Right lung (tissue), 10 donors: ENCODE data around the gene GIMAP2. TPM values are rescaled to one million over a fixed set of nuclear protein-coding genes. Genes with fewer than 3 reads are reported as not detected.
A peak's percentile ranks its signal among the peaks of the same experiment; 100 is the strongest.
"Not testable (repeated sequence)": the region's sequence is repeated elsewhere in the genome, so short reads cannot be mapped to it uniquely, and the experiment has no call there.

ENCODE experiments used
- DNase-seq, 2 donors: peaks; one replicate each; pipeline ENCODE4 v3.0.0-alpha.2; 2013
- long read RNA-seq, 8 donors: transcript quantifications; one replicate each; lab custom pipeline, GENCODE V29; 2026
- polyA plus RNA-seq, 5 donors: library from polyadenylated mRNA; unstranded; fragments of 120-200 nt; gene quantifications; one replicate each; pipeline versions ENCODE4 v1.2.1 to v1.2.3, GENCODE V29; 2013; ENCODE audit warnings: inconsistent platforms in 1 of 5, low replicate concordance in 1 of 5; ENCODE audit not compliant: insufficient read length in 5 of 5, insufficient read depth in 1 of 5

Gene GIMAP2
- polyA plus RNA-seq = 10 to 100 TPM; 16.1 to 26.3 (median 19.1) TPM
- long read RNA-seq, donor 1, transcript GIMAP2-201 (3 exons, 1,449 nt) = major isoform, 9 of 16 reads
- long read RNA-seq, donor 1, partial matches to known transcripts = 7 of 16 reads
- long read RNA-seq, donor 1, other reads (novel, unspliced or antisense) = 0 of 16 reads
- long read RNA-seq, donor 2, transcript GIMAP2-201 (3 exons, 1,449 nt) = major isoform, 5 of 6 reads
- long read RNA-seq, donor 2, partial matches to known transcripts = 0 of 6 reads
- long read RNA-seq, donor 2, other reads (novel, unspliced or antisense) = 0 of 6 reads
- long read RNA-seq, donor 3, transcript GIMAP2-201 (3 exons, 1,449 nt) = major isoform, 8 of 9 reads
- long read RNA-seq, donor 3, partial matches to known transcripts = 0 of 9 reads
- long read RNA-seq, donor 3, other reads (novel, unspliced or antisense) = 0 of 9 reads
- long read RNA-seq, donor 4, transcript GIMAP2-201 (3 exons, 1,449 nt) = major isoform, 9 of 9 reads
- long read RNA-seq, donor 4, partial matches to known transcripts = 0 of 9 reads
- long read RNA-seq, donor 4, other reads (novel, unspliced or antisense) = 0 of 9 reads
- long read RNA-seq, donor 5, transcript GIMAP2-201 (3 exons, 1,449 nt) = major isoform, 8 of 8 reads
- long read RNA-seq, donor 5, partial matches to known transcripts = 0 of 8 reads
- long read RNA-seq, donor 5, other reads (novel, unspliced or antisense) = 0 of 8 reads
- long read RNA-seq, donor 6, partial matches to known transcripts = 6 of 11 reads
- long read RNA-seq, donor 6, other reads (novel, unspliced or antisense) = 0 of 11 reads
- long read RNA-seq, donor 7, transcript GIMAP2-201 (3 exons, 1,449 nt) = major isoform, 5 of 5 reads
- long read RNA-seq, donor 7, partial matches to known transcripts = 0 of 5 reads
- long read RNA-seq, donor 7, other reads (novel, unspliced or antisense) = 0 of 5 reads
- long read RNA-seq, donor 8, partial matches to known transcripts = 5 of 6 reads
- long read RNA-seq, donor 8, other reads (novel, unspliced or antisense) = 0 of 6 reads

DNA sequence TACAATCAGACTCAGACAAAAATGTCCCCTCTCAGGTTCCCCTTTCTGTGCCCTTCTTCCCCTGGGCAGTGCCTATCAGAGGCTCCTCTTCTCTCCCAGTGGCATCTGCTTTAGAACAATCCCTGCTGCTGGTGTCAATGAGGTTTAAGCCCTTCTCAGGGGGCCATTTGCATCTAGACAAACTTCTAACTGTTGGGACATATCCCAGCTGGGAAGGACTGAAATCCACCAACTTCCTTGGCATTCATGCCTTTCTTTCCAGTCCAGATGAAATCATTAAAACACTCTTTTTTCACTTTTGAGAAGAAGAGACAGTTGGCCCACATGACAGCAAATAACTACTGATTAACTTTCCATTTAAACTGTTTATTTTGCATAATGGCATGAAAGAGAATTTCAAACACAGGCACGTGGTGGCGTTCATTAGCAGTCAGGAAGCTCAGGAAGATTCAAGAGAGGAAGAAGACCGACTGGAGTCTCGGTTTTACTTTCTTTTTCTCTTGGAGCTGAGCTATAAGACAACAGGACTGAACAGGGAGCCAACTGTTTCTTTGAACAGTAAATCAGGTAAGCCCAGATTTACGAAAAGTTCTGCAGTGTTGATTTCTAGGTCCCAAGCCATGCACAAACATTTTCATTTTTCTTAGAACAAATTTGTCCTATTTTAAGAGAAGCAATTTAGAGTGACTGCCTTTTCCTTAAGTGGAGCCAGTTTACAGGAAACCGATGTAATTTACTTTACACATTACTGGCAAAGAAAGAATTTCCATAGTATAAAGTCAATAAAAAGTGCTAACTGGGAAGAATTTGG is at the start of gene GIMAP2:
Gene GIMAP2, plus strand, starts transcription at position 488 of the 811 bp plus-strand sequence. CDS start 1,354 bp downstream, outside the sequence.
- peak; percentile 55 to 72 for DNase-seq

DNA sequence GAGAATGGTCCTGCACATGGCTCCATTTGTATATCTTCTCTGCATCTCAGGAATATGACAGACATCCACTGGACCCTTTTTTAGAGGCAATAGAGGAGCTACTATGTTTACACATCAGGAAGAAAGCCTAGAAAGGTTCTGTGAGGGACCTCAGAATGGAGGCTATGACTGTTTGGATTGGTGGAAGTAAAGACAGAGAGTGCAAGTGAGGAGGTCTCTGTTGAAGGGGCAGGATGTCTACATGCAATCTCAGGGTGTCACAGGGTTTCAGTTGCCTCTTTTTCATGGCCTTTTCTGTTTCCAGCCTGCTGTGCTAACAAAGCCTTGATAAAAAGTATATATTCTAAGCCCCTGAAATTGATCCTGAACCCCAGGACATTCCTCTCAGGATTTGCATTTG is 43.7 kb upstream of the GIMAP2 start:
- DNase-seq = no peak

- no peak for DNase-seq
Measured at GRCh38 chr7:150642926-150643325, 42.6 kb upstream of the GIMAP2 start.

DNA sequence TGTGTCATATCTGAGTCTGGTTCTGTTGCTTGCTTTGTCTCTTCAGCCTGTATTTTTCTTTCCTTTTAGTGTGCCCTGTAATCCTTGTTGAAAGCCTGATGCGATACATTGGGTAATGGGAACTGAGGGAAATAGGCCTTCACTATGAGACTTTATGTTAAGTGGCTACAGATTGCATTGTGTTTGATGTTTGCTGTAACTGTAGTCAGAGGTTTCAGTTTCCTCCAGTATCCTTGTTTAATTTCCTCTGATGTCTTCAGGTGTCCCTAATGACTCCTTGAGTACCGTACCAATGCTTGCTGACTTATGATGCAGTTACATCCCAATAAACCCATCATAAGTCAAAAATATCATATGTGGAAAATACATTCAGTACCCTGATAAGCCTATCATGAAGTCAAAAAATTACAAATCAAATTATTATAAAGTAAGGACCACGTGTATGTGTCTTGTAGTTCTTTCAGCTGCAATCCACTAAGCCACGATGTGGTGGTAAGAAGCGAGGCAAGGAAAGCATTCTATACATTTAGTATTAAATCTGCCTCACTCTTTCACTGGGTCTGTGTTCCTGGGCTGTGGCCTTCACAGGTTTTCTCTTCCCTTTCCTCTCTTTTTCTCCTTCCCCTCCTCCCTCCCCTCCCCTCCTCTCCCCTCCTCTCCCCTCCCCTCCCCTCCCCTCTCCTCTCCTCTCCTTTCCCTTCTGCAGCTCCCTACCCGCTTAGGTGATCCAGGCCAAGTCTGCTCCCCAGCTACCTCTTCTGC is 40.1 kb upstream of the GIMAP2 start:
- DNase-seq = no peak

DNA sequence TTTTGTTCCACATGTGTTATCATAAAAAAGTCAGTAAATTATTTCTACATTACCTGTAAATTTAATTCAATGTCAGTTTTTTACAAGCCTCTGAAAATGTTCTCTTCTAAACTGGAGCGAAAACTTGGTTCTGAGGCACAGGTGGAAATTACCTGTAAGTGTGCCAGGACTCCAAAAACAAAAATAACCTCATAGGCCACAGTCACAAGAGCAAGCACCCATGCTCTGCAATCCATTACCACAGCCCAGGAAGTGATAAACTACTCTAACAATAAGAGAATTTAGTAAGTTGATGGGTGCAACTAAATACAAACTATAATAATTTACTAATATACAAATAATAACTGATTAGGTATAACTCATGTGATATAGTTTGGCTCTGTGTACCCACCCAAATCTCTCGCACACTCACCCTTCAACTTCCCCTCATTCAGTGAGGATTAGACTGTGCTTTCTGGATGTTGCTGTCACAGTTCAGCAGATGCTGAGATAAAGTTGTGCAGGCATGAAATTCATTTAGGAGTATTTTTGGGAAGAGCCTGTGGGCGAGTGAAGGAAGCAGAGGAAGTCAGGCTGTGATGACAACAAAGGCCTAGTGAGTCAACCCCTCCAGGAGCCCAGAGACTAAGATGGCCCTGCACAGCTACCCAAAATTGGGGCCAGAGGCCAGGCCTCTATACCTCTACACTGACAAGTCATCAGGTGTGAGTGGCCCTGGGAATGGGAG is 37.0 kb upstream of the GIMAP2 start:
- no peak for DNase-seq

DNA sequence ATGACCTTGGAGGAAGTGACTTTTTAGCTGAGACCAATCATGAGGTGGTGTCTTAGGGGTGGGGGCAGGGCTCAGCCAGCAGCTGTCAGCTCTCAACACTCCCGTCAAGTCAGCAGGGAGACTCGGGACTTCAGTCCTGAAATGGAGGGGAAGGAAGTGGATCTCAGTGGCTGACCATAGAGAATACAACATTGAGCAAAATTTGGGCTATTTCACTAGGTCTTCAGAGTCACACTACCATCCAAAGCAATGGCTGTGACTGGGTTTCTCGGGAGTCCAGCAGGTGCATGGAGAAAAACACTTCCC is 36.5 kb upstream of the GIMAP2 start:
- no peak for DNase-seq

GRCh38 chr7:150654692-150655091 is 30.8 kb upstream of the GIMAP2 start:
- no peak for DNase-seq

DNA sequence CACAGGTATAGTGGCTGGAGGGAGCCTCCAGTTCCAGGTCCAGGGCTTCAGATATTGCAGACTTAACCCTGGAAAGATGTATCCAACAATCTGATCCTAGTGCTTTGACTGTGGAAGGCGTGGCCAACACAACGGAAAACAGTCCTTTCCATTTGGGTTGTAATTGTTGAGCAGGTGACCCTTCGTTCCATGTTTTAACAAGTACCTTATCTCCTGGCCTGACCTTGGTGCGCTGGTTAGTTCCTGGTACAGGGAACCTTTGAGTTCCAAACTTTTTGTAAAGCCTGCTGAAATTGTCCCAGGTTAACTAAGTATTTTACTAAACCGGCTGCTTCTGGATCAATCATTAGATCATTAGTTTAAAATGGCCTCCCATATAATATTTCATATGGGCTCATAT is 29.5 kb upstream of the GIMAP2 start:
- DNase-seq = no peak

- DNase-seq = no peak
Measured at GRCh38 chr7:150657526-150657925, 28.0 kb upstream of the GIMAP2 start.

DNA sequence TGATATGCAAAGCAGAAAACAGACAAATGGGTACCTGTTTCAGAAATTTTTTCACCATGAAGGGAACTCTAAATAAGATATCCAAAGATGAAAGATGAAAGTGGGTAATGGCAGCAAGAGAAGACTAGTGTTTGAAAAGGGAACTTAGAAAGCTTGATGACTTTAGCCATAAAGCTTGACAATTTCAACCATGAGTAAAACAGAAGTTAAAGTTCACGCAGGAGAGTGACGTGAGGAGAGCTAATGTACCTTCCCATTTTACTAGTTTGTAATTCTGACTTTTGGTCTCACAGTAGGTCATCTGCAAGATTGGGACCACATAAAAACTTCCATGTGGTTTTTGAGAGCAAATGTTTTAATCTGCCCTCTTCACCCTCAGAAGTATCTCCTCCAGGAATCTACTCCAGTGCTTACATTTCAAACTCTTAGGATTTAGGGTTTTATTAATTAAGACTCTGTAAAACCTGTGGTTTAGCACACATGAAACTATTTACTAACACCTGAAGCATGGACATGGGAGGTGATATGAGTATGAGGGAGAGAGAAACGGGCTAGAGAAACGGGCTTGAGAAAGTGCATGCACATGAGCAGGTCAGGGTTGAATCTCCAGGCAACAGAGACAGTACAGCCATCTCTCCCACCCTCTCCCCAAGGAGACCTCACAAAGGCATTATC is 24.4 kb upstream of the GIMAP2 start:
- no peak for DNase-seq

DNA sequence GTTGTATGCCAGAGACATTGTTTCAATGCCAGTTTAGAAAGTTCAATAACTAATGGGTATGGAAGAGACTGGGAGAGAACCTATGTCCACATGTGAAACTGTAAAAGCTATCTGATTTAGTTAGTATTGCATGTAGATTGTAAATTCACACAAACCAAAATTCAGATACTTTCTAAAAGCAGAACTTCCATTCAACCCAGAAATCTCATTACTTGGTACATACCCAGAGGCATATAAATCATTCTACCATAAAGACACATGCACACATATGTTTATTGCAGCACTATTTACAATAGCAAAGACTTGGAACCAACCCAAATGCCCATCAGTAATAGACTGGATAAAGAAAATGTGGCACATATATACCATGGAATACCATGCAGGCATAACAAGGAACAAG is 22.7 kb upstream of the GIMAP2 start:
- DNase-seq = not testable (repeated sequence)

GRCh38 chr7:150663802-150664494 is 21.6 kb upstream of the GIMAP2 start:
- DNase-seq = no peak

DNA sequence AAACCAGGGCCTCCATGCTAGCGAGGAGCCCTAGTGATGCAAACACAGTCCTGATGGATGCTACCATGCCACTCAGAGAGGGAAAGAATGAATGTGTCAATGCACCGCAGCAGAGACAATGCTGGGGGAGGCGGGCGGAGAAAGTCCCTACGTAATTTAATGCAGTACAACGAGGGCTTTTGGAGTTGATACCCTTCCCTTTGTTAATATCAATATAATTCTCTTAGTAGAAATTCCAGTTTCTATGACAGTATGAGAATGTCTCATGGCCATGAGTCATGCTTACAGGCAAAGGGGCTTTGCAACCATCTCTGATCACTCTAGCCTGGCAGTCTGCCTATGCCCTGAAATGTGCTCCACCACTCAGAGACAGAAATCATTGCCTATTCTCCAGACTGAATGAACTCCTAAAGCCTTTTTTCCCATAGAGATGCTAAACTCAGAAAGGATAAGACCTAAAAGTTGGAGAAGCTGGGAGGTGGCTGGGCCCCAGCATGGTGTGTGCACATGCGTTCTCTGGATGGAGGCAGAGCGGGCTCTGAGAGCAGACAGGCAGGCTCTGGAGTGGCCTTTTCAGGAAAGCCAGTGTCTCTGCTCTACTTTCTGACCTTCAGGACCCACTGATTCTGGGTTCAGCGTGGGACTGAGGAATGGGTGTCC is 20.3 kb upstream of the GIMAP2 start:
- no peak for DNase-seq

GRCh38 chr7:150665896-150666295 is 19.6 kb upstream of the GIMAP2 start:
- DNase-seq = no peak

DNA sequence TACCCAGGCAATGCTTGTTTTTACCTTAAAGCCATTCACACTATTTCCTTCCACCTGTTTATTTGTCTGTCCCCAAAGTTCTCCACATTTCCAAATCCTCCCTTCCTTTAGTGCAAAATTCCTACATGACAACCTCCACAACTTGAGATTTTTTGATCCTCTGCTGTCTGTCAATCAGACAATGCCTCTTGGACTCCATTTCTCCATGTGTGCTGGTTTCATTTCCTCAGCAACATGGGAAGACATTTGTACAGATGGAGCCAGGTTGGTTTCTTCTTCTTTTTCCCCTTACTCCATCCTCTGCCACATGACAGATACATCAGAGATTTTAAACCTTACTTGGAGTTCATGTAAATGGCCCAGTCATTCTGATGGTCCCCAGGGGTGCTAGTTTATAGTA is 19.1 kb upstream of the GIMAP2 start:
- DNase-seq = no peak

GRCh38 chr7:150668472-150668911 is 17.0 kb upstream of the GIMAP2 start:
- no peak for DNase-seq

DNA sequence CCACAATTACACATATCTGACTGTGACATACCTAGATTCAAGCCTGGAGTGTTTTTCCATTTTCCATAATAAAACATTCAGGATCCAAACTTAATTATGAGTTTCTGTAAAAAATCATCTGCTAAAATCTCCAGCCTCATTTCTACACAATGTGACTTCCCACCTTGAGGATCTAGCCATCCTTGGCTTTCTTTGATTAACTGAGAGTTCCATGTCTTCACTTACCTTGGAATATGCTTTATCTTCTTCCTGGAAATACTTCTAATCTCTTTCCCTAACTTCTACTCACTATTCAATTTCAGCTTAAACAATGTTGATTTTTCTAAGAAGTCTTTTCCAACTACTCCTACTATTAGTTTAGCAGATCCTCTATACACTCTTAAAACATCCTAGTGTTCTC is 16.5 kb upstream of the GIMAP2 start:
- no peak for DNase-seq
